ENCODE data around the gene EPS15.

GRCh38 chr1:51425955-51426354 lies 93.1 kb downstream of the EPS15 start:
- no peak for TF ChIP-seq CTCF (IDR thresholded peaks at IDR 0.05)
- no peak for TF ChIP-seq EP300 (IDR thresholded peaks at IDR 0.05)
- TF ChIP-seq POLR2A (IDR thresholded peaks at IDR 0.05) = no peak

All from ovary (tissue), 3 donors.